Heart right ventricle (tissue), 16 donors: Measurements from ENCODE around the gene AKAP17A. TPM values are rescaled to one million over a fixed set of nuclear protein-coding genes. Genes with fewer than 3 reads are reported as not detected.

ENCODE experiments used
- ATAC-seq, 8 donors: fragments of 200-7000 bp; cut with Tn5 transposase; one replicate each; pipeline ENCODE4 v1.9.1; 2020; ENCODE audit warnings: mild to moderate bottlenecking in 8 of 8, moderate library complexity in 8 of 8, moderate number of reproducible peaks in 1 of 8
- DNase-seq, 2 donors: peaks; one replicate each; pipeline ENCODE4 v3.0.0-alpha.2; 2020
- H3K27ac ChIP-seq, 10 donors: fragments of 200-600 bp; sonication (generic) in 2 of 10; one replicate each; pipeline versions ENCODE4 v1.5.0 to v1.8.0; 2020 to 2022; ENCODE audit warnings: mild to moderate bottlenecking in 3 of 10
- H3K27me3 ChIP-seq, 7 donors: fragments of 200-600 bp; one replicate each; pipeline ENCODE4 v1.8.0; 2021 to 2022; ENCODE audit warnings: mild to moderate bottlenecking in 2 of 7
- H3K36me3 ChIP-seq, 9 donors: fragments of 200-600 bp; sonication (generic) in 1 of 9; one replicate each; pipeline versions ENCODE4 v1.5.0 to v1.8.0; 2020 to 2022; ENCODE audit warnings: mild to moderate bottlenecking in 2 of 9
- H3K4me1 ChIP-seq, 9 donors: fragments of 200-600 bp; sonication (generic) in 1 of 9; one replicate each; pipeline versions ENCODE4 v1.5.0 to v1.8.0; 2020 to 2022; ENCODE audit warnings: mild to moderate bottlenecking in 4 of 9
- H3K4me3 ChIP-seq, 10 donors: fragments of 200-600 bp; sonication (generic) in 2 of 10; one replicate each; pipeline versions ENCODE4 v1.5.0 to v1.8.0; 2020 to 2022; ENCODE audit warnings: mild to moderate bottlenecking in 7 of 10, moderate library complexity in 2 of 10
- H3K9me3 ChIP-seq, 11 donors: fragments of 200-600 bp in 10 of 11; sonication (generic) in 2 of 11; one replicate each; pipeline versions ENCODE4 v1.5.0 to v1.8.0; 2013 to 2022; ENCODE audit warnings: mild to moderate bottlenecking in 2 of 11, control low read depth in 1 of 11, moderate library complexity in 1 of 11
- WGBS, 2 donors: extraction: QIAGEN DNeasy Blood & Tissue Kit; methylation state at CpG; one replicate each; pipeline ENCODE4 v1.1.7; 2013; ENCODE audit warnings: inconsistent platforms in 1 of 2; 5-methylcytosine and 5-hydroxymethylcytosine counted together
- intact Hi-C, 10 donors: fragments of 100-400 bp; cut with DNase I; formaldehyde crosslinking; loops; one replicate each; pipeline versions ENCODE4 v1.11.1 to v1.14.2; 2022
- polyA plus RNA-seq, 2 donors: library from polyadenylated mRNA; stranded (reverse); fragments of 200-250 nt; gene quantifications; one replicate each; pipeline ENCODE4 v1.2.3, GENCODE V29; 2013
- total RNA-seq, 10 donors: library from RNA; stranded (reverse); fragmentation: NEBNext Ultra II Directional in 3 of 10; extraction: Animal tissue kit (Norgen Biotek cat#: 25700) in 3 of 10; gene quantifications; one replicate each; pipeline versions ENCODE4 v1.2.1 to v1.2.4, GENCODE V29; 2021 to 2023
- TF ChIP-seq, protein P1 (sequence below), 9 donors: fragments of 200-600 bp; sonication (generic) in 2 of 9; IDR thresholded peaks; one replicate each; pipeline versions ENCODE4 v1.5.0 to v1.8.0; 2021 to 2022; ENCODE audit warnings: antibody characterized with exemption in 9 of 9, mild to moderate bottlenecking in 5 of 9, moderate library complexity in 1 of 9
- donor health status: Arrhythmogenic right ventricular cardiomyopathy.
- donor health status: ischemic (EF 13 %, LVEDD 7.1; RV severe dilation, severe dysfunction).
- donor health status: healthy with polysubstance abuse.
- donor health status: DM: no; HTN: yes; CAD: no.
- donor health status: DM: no; HTN: no; CAD: no.
- donor health status: ischemic (EF 25% LVEDD 6.9; RV normal size, moderate dysfunction).
- donor health status: ischemic (EF 25% LVEDD 5.7; RV mildly dilated, moderate dysfunction).
- donor health status: healthy.
- donor health status: DM: yes; HTN: yes; CAD: no.
- donor health status: Ischemic cardiomyopathy.
- donor health status: ischemic (EF 35%, LVEDD 5.7; RV mildly dilated, moderate dysfunction).
- donor health status: nonischemic (EF 11% LVEDD 7.7; RV severe dilation, severe dysfunction).
- donor health status: DM: yes; HTN: yes; CAD: no.
- donor health status: PGD.
- donor health status: ischemic (EF 29% LVEDD 5.4; RV normal size, mild dysfunction).
- donor health status: nonischemic (EF 23%, LVEDD 6.1; RV moderate dilation, normal function).

AKAP17A gene
- total and polyA plus RNA-seq, 12 donors, result 12.2 to 35.6 (median 16.8) TPM

GRCh38 chrX:1591863-1592469 is 562 bp downstream of the AKAP17A start:
- TF ChIP-seq, protein P1, sequence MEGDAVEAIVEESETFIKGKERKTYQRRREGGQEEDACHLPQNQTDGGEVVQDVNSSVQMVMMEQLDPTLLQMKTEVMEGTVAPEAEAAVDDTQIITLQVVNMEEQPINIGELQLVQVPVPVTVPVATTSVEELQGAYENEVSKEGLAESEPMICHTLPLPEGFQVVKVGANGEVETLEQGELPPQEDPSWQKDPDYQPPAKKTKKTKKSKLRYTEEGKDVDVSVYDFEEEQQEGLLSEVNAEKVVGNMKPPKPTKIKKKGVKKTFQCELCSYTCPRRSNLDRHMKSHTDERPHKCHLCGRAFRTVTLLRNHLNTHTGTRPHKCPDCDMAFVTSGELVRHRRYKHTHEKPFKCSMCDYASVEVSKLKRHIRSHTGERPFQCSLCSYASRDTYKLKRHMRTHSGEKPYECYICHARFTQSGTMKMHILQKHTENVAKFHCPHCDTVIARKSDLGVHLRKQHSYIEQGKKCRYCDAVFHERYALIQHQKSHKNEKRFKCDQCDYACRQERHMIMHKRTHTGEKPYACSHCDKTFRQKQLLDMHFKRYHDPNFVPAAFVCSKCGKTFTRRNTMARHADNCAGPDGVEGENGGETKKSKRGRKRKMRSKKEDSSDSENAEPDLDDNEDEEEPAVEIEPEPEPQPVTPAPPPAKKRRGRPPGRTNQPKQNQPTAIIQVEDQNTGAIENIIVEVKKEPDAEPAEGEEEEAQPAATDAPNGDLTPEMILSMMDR (IDR thresholded peaks at IDR 0.05), result no peak
- peak overlapping the region; percentile 67 to 88 (median 76) for H3K4me3 ChIP-seq
- H3K4me1 ChIP-seq, result peaks cover 0 to 34% (median 18%) of the 10 kb centered on the region in 9 donors
- ATAC-seq (peak; percentile 16 to 49 (median 32)), DNase-seq (no peak)
- peak overlapping the region; percentile 62 to 94 (median 90) for H3K27ac ChIP-seq
- intact Hi-C loops, result loop anchor here in 6 of 10 donors (5.0 to 10.0 kb wide), 5 partner anchors 135 to 200 kb away; partner anchors contain the start of genes ASMTL (in 4 of the 6) and SLC25A6 (in 3 of the 6)
- no peaks in the 10 kb centered on the region for H3K27me3 ChIP-seq
- 1 to 3% methylated on average over 34 to 35 of the region's 35 CpGs for WGBS, 2 donors
- H3K9me3 ChIP-seq, result no peaks in the 10 kb centered on the region
- peaks cover 0 to 35% (median 30%) of the 10 kb centered on the region in 9 donors for H3K36me3 ChIP-seq

- WGBS, 2 donors, result 1 to 2% methylated on average over 26 to 28 of the region's 28 CpGs
These were observed 1.2 kb downstream of the AKAP17A start for GRCh38 chrX:1592470-1593142.

GRCh38 chrX:1593286-1594271 is 2.2 kb downstream of the AKAP17A start:
- no peak for DNase-seq
- Histone ChIP-seq H3K9me3 (no peaks in the 10 kb centered on the region), H3K27me3 (no peaks in the 10 kb centered on the region), H3K36me3 (peaks cover 0 to 51% (median 41%) of the 10 kb centered on the region in 9 donors), H3K4me1 (peaks cover 0 to 41% (median 18%) of the 10 kb centered on the region in 9 donors), H3K4me3 (peak overlapping the region in 9 of 10 donors; percentile 67 to 88 (median 76)), H3K27ac (peak overlapping the region in 7 of 10 donors; percentile 83 to 94 (median 92))
- intact Hi-C loops, result loop anchor here in 6 of 10 donors (5.0 to 10.0 kb wide), 5 partner anchors 136 to 201 kb away; partner anchors contain the start of genes ASMTL (in 4 of the 6) and SLC25A6 (in 3 of the 6)
- no peak for ATAC-seq
- WGBS, 2 donors, result 78 to 84% methylated on average over 60 of the region's 60 CpGs
- TF ChIP-seq, protein P1 (IDR thresholded peaks at IDR 0.05), result no peak

More at GRCh38 chrX:1592470-1593142, 1.2 kb downstream of the AKAP17A start:
- Histone ChIP-seq H3K4me1 (peaks cover 0 to 34% (median 18%) of the 10 kb centered on the region in 9 donors), H3K9me3 (no peaks in the 10 kb centered on the region), H3K36me3 (peaks cover 0 to 42% (median 36%) of the 10 kb centered on the region in 9 donors), H3K27ac (peak overlapping the region in 9 of 10 donors; percentile 83 to 94 (median 90)), H3K27me3 (no peaks in the 10 kb centered on the region), H3K4me3 (peak overlapping the region; percentile 67 to 88 (median 76))
- intact Hi-C loops, result loop anchor here in 6 of 10 donors (5.0 to 10.0 kb wide), 5 partner anchors 135 to 200 kb away; partner anchors contain the start of genes ASMTL (in 4 of the 6) and SLC25A6 (in 3 of the 6)
- TF ChIP-seq, protein P1 (IDR thresholded peaks at IDR 0.05), result no peak
- ATAC-seq, result peak; percentile 3 to 50 (median 24)
- DNase-seq, result no peak
